ENCODE measurements around the gene HEMGN.

HEMGN gene

DNA sequence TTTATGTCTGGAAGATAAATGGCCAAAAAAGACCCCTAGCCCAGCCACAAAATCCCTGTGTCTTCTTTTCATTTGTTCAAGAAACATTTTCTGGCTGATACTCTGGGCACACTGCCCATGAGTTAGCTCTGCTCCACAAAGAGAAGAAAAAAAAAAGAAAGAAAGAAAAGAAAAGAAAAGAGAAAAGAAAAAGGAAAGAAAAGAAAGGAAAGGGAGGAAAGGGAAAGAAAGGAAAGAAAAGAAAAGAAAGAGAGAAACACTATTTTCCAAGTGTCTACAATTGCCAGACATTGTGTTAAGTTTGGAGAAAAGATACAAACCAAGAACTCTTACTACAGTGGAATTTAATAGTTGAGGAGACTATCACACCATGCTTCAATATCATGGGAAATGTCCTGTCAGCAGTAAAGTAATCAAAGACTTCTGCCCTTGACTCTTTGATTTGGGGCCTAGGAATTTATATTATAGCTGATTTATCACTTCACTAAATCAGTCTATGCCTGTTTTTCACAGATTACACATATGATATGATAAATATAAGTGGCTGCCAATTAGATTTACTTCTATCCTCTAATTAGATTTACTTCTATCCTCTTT lies 18.7 kb downstream of the HEMGN start:
- peaks cover 0 to 1% (median under 1%) of the 10 kb centered on the region in 3 experiments for H3K27me3 ChIP-seq (ENCODE audit: control insufficient read depth in 3 of 3, insufficient read depth in 3 of 3, low read depth in 1 of 3, low read length in 3 of 3)
- H3K23ac ChIP-seq (ENCODE audit: low read depth, low read length, poor library complexity) = no peak overlapping the region
- no peak overlapping the region for H3K14ac ChIP-seq (ENCODE audit: low read length)
- no peak overlapping the region for H4K8ac ChIP-seq (ENCODE audit: low read depth, low read length)
- no peak for DNase-seq (ENCODE audit: low spot score)
- no peak overlapping the region for H3K4me3 ChIP-seq (ENCODE audit: low read length in 2 of 2)
- no peak overlapping the region for H2BK15ac ChIP-seq (ENCODE audit: low read length)
- H3K4ac ChIP-seq (ENCODE audit: low read length) = no peak overlapping the region
- H4K91ac ChIP-seq (ENCODE audit: low read depth, low read length, poor library complexity) = no peak overlapping the region
- no peak overlapping the region for H3K27ac ChIP-seq (replicated peaks; ENCODE audit: low read length)
- H3K9me3 ChIP-seq (replicated peaks in 1 of 2; ENCODE audit: control insufficient read depth in 2 of 2, insufficient read depth in 1 of 2, low read depth in 1 of 2, low read length in 2 of 2) = no peaks in the 10 kb centered on the region
- H3K4me2 ChIP-seq (ENCODE audit: insufficient read depth, low read length, poor library complexity, severe bottlenecking) = no peak overlapping the region
- H2BK5ac ChIP-seq (ENCODE audit: low read length) = no peak overlapping the region
- H3K18ac ChIP-seq (ENCODE audit: low read length) = no peak overlapping the region
- H2AFZ ChIP-seq (ENCODE audit: low read length) = no peak overlapping the region
- H3K36me3 ChIP-seq (replicated peaks in 1 of 2; ENCODE audit: control insufficient read depth in 2 of 2, insufficient read depth in 2 of 2, low read length in 2 of 2) = peaks cover 0 to 9% of the 10 kb centered on the region in 2 donors
- no peaks in the 10 kb centered on the region for H3K79me1 ChIP-seq (ENCODE audit: low read depth, low read length)
- H2BK120ac ChIP-seq (ENCODE audit: low read depth, low read length) = no peak overlapping the region
- H2AK5ac ChIP-seq (ENCODE audit: low read depth, low read length) = no peak overlapping the region
- no peak overlapping the region for H3K9ac ChIP-seq (ENCODE audit: low read depth, low read length, poor library complexity)
- H2BK12ac ChIP-seq (ENCODE audit: low read length) = no peak overlapping the region
- peaks cover 0 to 2% of the 10 kb centered on the region in 2 donors for H3K4me1 ChIP-seq (ENCODE audit: control insufficient read depth in 2 of 2, insufficient read depth in 1 of 2, low read depth in 1 of 2, low read length in 2 of 2)

DNA sequence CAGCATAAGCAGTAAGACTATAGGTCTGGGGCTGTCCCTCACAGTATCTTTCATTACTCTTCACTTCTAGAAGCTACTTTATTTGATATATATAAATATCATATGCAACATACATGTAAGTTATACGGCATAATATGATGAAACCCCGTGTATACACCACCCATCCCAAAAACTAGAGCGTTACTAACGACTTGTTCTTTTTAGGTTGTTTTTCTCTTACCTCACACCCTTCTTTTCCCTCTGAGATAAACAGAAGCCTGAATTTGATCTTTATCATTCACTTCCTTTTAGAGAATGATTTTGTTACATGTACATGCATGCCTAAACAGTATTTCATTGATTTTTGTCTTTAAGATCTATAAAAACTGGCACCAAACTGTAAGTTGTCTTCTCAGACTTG lies 19.4 kb downstream of the HEMGN start:
- Histone ChIP-seq H2BK5ac (ENCODE audit: low read length) (no peak overlapping the region), H3K9ac (ENCODE audit: low read depth, low read length, poor library complexity) (no peak overlapping the region), H3K18ac (ENCODE audit: low read length) (no peak overlapping the region), H3K36me3 (replicated peaks in 1 of 2; ENCODE audit: control insufficient read depth in 2 of 2, insufficient read depth in 2 of 2, low read length in 2 of 2) (peaks cover 0 to 14% of the 10 kb centered on the region in 2 donors), H2AK5ac (ENCODE audit: low read depth, low read length) (no peak overlapping the region), H4K91ac (ENCODE audit: low read depth, low read length, poor library complexity) (no peak overlapping the region), H2BK12ac (ENCODE audit: low read length) (no peak overlapping the region), H3K4me2 (ENCODE audit: insufficient read depth, low read length, poor library complexity, severe bottlenecking) (no peak overlapping the region), H3K4me1 (ENCODE audit: control insufficient read depth in 2 of 2, insufficient read depth in 1 of 2, low read depth in 1 of 2, low read length in 2 of 2) (peaks cover 0 to 2% of the 10 kb centered on the region in 2 donors), H3K23ac (ENCODE audit: low read depth, low read length, poor library complexity) (no peak overlapping the region), H2BK15ac (ENCODE audit: low read length) (no peak overlapping the region), H3K4ac (ENCODE audit: low read length) (no peak overlapping the region), H3K9me3 (replicated peaks in 1 of 2; ENCODE audit: control insufficient read depth in 2 of 2, insufficient read depth in 1 of 2, low read depth in 1 of 2, low read length in 2 of 2) (no peaks in the 10 kb centered on the region), H3K4me3 (ENCODE audit: low read length in 2 of 2) (no peak overlapping the region), H3K27me3 (ENCODE audit: control insufficient read depth in 3 of 3, insufficient read depth in 3 of 3, low read depth in 1 of 3, low read length in 3 of 3) (no peaks in the 10 kb centered on the region), H2BK120ac (ENCODE audit: low read depth, low read length) (no peak overlapping the region), H3K27ac (replicated peaks; ENCODE audit: low read length) (no peak overlapping the region), H4K8ac (ENCODE audit: low read depth, low read length) (no peak overlapping the region), H3K79me1 (ENCODE audit: low read depth, low read length) (no peaks in the 10 kb centered on the region), H2AFZ (ENCODE audit: low read length) (no peak overlapping the region), H3K14ac (ENCODE audit: low read length) (no peak overlapping the region)
- no CpG with 5 or more reads among the region's 4 CpGs for WGBS, 2 donors (ENCODE audit: extremely low coverage in 2 of 2, insufficient read length in 2 of 2, insufficient replicate concordance in 1 of 2)
- no peak for DNase-seq (ENCODE audit: low spot score)

DNA sequence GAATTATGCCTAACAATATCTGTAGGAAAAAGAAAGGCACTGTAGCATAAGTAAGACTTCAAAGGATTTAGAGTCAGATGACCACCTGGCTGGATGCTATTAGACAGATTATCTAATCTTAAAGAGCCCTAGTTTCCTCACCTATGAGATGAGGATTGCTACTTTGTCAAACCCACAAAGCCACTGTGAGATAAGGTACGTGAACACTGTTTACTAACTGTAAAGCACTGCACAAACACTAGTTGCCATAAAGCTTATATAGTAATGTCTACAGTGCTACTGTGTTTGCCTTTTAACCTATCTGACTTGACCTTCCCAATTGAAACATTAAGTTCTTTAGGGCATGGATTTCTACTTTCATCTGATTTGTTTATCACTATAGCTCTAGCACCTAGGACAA lies 26.0 kb downstream of the HEMGN start:
- H4K8ac ChIP-seq (ENCODE audit: low read depth, low read length) = no peak overlapping the region
- H4K91ac ChIP-seq (ENCODE audit: low read depth, low read length, poor library complexity) = no peak overlapping the region
- H3K27me3 ChIP-seq (ENCODE audit: control insufficient read depth in 3 of 3, insufficient read depth in 3 of 3, low read depth in 1 of 3, low read length in 3 of 3) = no peaks in the 10 kb centered on the region
- DNase-seq (ENCODE audit: low spot score) = no peak
- H3K9me3 ChIP-seq (replicated peaks in 1 of 2; ENCODE audit: control insufficient read depth in 2 of 2, insufficient read depth in 1 of 2, low read depth in 1 of 2, low read length in 2 of 2) = no peaks in the 10 kb centered on the region
- H3K4ac ChIP-seq (ENCODE audit: low read length) = no peak overlapping the region
- H3K4me1 ChIP-seq (ENCODE audit: control insufficient read depth in 2 of 2, insufficient read depth in 1 of 2, low read depth in 1 of 2, low read length in 2 of 2) = no peaks in the 10 kb centered on the region
- H3K9ac ChIP-seq (ENCODE audit: low read depth, low read length, poor library complexity) = no peak overlapping the region
- no peak overlapping the region for H3K23ac ChIP-seq (ENCODE audit: low read depth, low read length, poor library complexity)
- no peak overlapping the region for H2BK5ac ChIP-seq (ENCODE audit: low read length)
- peaks cover 11 to 58% of the 10 kb centered on the region in 2 donors for H3K36me3 ChIP-seq (replicated peaks in 1 of 2; ENCODE audit: control insufficient read depth in 2 of 2, insufficient read depth in 2 of 2, low read length in 2 of 2)
- H3K18ac ChIP-seq (ENCODE audit: low read length) = no peak overlapping the region
- H2BK120ac ChIP-seq (ENCODE audit: low read depth, low read length) = no peak overlapping the region
- H2BK15ac ChIP-seq (ENCODE audit: low read length) = no peak overlapping the region
- no peak overlapping the region for H2AFZ ChIP-seq (ENCODE audit: low read length)
- H3K79me1 ChIP-seq (ENCODE audit: low read depth, low read length) = no peaks in the 10 kb centered on the region
- H3K27ac ChIP-seq (replicated peaks; ENCODE audit: low read length) = no peak overlapping the region
- no peak overlapping the region for H2BK12ac ChIP-seq (ENCODE audit: low read length)
- H3K14ac ChIP-seq (ENCODE audit: low read length) = no peak overlapping the region
- H3K4me2 ChIP-seq (ENCODE audit: insufficient read depth, low read length, poor library complexity, severe bottlenecking) = no peak overlapping the region
- no CpG with 5 or more reads among the region's 1 CpG for WGBS, 2 donors (ENCODE audit: extremely low coverage in 2 of 2, insufficient read length in 2 of 2, insufficient replicate concordance in 1 of 2)
- H2AK5ac ChIP-seq (ENCODE audit: low read depth, low read length) = no peak overlapping the region
- H3K4me3 ChIP-seq (ENCODE audit: low read length in 2 of 2) = no peak overlapping the region

DNA sequence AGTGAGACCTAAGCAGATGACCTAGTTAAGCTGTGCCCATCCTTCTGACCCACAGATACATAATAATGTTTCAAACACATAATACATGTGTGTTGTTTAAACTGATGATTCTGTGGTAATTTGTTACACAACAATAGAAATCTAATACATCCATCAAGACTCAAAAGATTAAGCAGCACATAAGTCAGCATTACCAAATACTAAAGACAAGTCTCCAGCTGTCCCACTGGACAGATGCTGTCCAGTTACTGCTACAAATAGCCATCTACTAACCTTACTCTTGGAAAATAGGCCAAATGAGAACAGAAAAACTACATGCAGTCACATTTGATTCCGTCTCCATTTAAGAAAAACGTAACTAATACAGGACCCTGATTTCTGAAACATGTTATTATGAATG lies 26.4 kb downstream of the HEMGN start:
- no peak overlapping the region for H3K4ac ChIP-seq (ENCODE audit: low read length)
- H3K18ac ChIP-seq (ENCODE audit: low read length) = no peak overlapping the region
- no peak overlapping the region for H3K4me2 ChIP-seq (ENCODE audit: insufficient read depth, low read length, poor library complexity, severe bottlenecking)
- WGBS, 2 donors (ENCODE audit: extremely low coverage in 2 of 2, insufficient read length in 2 of 2, insufficient replicate concordance in 1 of 2) = no CpG with 5 or more reads among the region's 2 CpGs
- no peak overlapping the region for H3K4me3 ChIP-seq (ENCODE audit: low read length in 2 of 2)
- peaks cover 11 to 58% of the 10 kb centered on the region in 2 donors for H3K36me3 ChIP-seq (replicated peaks in 1 of 2; ENCODE audit: control insufficient read depth in 2 of 2, insufficient read depth in 2 of 2, low read length in 2 of 2)
- no peak overlapping the region for H3K14ac ChIP-seq (ENCODE audit: low read length)
- H2BK15ac ChIP-seq (ENCODE audit: low read length) = no peak overlapping the region
- H3K9me3 ChIP-seq (replicated peaks in 1 of 2; ENCODE audit: control insufficient read depth in 2 of 2, insufficient read depth in 1 of 2, low read depth in 1 of 2, low read length in 2 of 2) = no peaks in the 10 kb centered on the region
- H2AFZ ChIP-seq (ENCODE audit: low read length) = no peak overlapping the region
- H2AK5ac ChIP-seq (ENCODE audit: low read depth, low read length) = no peak overlapping the region
- no peak overlapping the region for H3K9ac ChIP-seq (ENCODE audit: low read depth, low read length, poor library complexity)
- H4K8ac ChIP-seq (ENCODE audit: low read depth, low read length) = no peak overlapping the region
- H3K23ac ChIP-seq (ENCODE audit: low read depth, low read length, poor library complexity) = no peak overlapping the region
- H2BK12ac ChIP-seq (ENCODE audit: low read length) = no peak overlapping the region
- no peak overlapping the region for H2BK120ac ChIP-seq (ENCODE audit: low read depth, low read length)
- H2BK5ac ChIP-seq (ENCODE audit: low read length) = no peak overlapping the region
- H3K27ac ChIP-seq (replicated peaks; ENCODE audit: low read length) = no peak overlapping the region
- no peaks in the 10 kb centered on the region for H3K27me3 ChIP-seq (ENCODE audit: control insufficient read depth in 3 of 3, insufficient read depth in 3 of 3, low read depth in 1 of 3, low read length in 3 of 3)
- no peaks in the 10 kb centered on the region for H3K79me1 ChIP-seq (ENCODE audit: low read depth, low read length)
- DNase-seq (ENCODE audit: low spot score) = no peak
- H4K91ac ChIP-seq (ENCODE audit: low read depth, low read length, poor library complexity) = no peak overlapping the region
- no peaks in the 10 kb centered on the region for H3K4me1 ChIP-seq (ENCODE audit: control insufficient read depth in 2 of 2, insufficient read depth in 1 of 2, low read depth in 1 of 2, low read length in 2 of 2)
